ENCODE results near the gene DSC2. TPM values are rescaled to one million over a fixed set of nuclear protein-coding genes. Genes with fewer than 3 reads are reported as not detected.

Gene DSC2
- polyA plus RNA-seq, 1 donor from 2014 or later = not detected

Other genes with a start within 250 kb of the DSC2 start
- not detected for gene DSC3, start 59.7 kb downstream of the DSC2 start, polyA plus RNA-seq
- 0.54 TPM for gene DSC1, start 60.4 kb upstream of the DSC2 start, polyA plus RNA-seq
- not detected for gene DSG1, start 215.7 kb upstream of the DSC2 start, polyA plus RNA-seq